Subcutaneous abdominal adipose tissue (tissue), 5 donors: Measurements from ENCODE around the gene SEMA5B.

Experiments used
- H3K27ac ChIP-seq: one replicate; pipeline ENCODE4 v1.7.0; 2013; ENCODE audit warnings: low read depth, mild to moderate bottlenecking, inconsistent platforms, low read length, moderate library complexity
- H3K27me3 ChIP-seq, 5 donors: one replicate each; pipeline ENCODE4 v1.7.0; 2013; ENCODE audit warnings: low read length in 5 of 5, inconsistent platforms in 1 of 5; ENCODE audit not compliant: control insufficient read depth in 5 of 5, insufficient read depth in 4 of 5
- H3K36me3 ChIP-seq, 5 donors: one replicate each; pipeline ENCODE4 v1.7.0; 2013; ENCODE audit warnings: low read length in 5 of 5; ENCODE audit not compliant: control insufficient read depth in 5 of 5, insufficient read depth in 5 of 5
- H3K4me1 ChIP-seq, 5 donors: one replicate each; pipeline ENCODE4 v1.7.0; 2013; ENCODE audit warnings: low read length in 5 of 5, mild to moderate bottlenecking in 3 of 5, moderate library complexity in 1 of 5; ENCODE audit not compliant: control insufficient read depth in 5 of 5, insufficient read depth in 5 of 5
- H3K4me3 ChIP-seq, 5 donors: one replicate each; pipeline ENCODE4 v1.7.0; 2013; ENCODE audit warnings: low read length in 5 of 5, low read depth in 1 of 5
- H3K9ac ChIP-seq, 5 donors: one replicate each; pipeline ENCODE4 v1.7.0; 2013; ENCODE audit warnings: low read length in 5 of 5, mild to moderate bottlenecking in 4 of 5, moderate library complexity in 3 of 5
- H3K9me3 ChIP-seq, 5 donors: one replicate each; pipeline ENCODE4 v1.7.0; 2013; ENCODE audit warnings: low read length in 5 of 5; ENCODE audit not compliant: control insufficient read depth in 5 of 5
- donor health status: healthy.
- donor health status: healthy.
- donor health status: healthy.
- donor health status: healthy.
- donor health status: healthy.

The SEMA5B gene

DNA sequence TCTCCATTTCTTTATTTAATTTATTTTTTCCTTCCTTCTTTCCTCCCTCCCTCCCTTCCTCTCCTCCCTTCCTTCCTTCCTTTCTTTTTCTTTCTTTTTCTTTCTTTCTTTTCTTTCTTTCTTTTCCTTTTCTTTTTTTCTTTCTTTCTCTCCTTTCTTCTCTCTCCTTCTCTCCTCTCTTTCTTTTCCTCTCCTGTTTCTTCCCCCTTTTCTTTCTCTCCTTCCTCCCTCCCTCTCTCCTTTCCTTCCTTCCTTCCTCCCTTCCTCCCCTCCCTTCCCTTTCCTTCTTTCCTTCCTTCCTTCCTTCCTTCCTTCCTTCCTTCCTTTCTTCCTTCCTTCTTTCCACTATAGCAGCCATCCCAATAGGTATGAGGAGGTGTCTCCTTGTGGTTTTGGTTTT is 32.5 kb upstream of the SEMA5B start:
- Histone ChIP-seq H3K4me3 (no peak overlapping the region), H3K9me3 (no peaks in the 10 kb centered on the region), H3K4me1 (no peaks in the 10 kb centered on the region), H3K27ac (no peak overlapping the region), H3K9ac (no peak overlapping the region), H3K27me3 (no peaks in the 10 kb centered on the region), H3K36me3 (no peaks in the 10 kb centered on the region)

GRCh38 chr3:123058505-123058904 is 30.9 kb upstream of the SEMA5B start:
- no peaks in the 10 kb centered on the region for H3K9me3 ChIP-seq
- no peaks in the 10 kb centered on the region for H3K27me3 ChIP-seq
- no peak overlapping the region for H3K4me3 ChIP-seq
- no peaks in the 10 kb centered on the region for H3K4me1 ChIP-seq
- H3K27ac ChIP-seq: no peak overlapping the region
- H3K36me3 ChIP-seq: no peaks in the 10 kb centered on the region
- no peak overlapping the region for H3K9ac ChIP-seq

- no peaks in the 10 kb centered on the region for H3K27me3 ChIP-seq
- H3K4me3 ChIP-seq: no peak overlapping the region
- no peak overlapping the region for H3K9ac ChIP-seq
- H3K36me3 ChIP-seq: no peaks in the 10 kb centered on the region
- H3K4me1 ChIP-seq: no peaks in the 10 kb centered on the region
- no peak overlapping the region for H3K27ac ChIP-seq
- no peaks in the 10 kb centered on the region for H3K9me3 ChIP-seq
Observed at GRCh38 chr3:123055352-123055751, 27.8 kb upstream of the SEMA5B start.

- H3K4me1 ChIP-seq: no peaks in the 10 kb centered on the region
- H3K36me3 ChIP-seq: no peaks in the 10 kb centered on the region
- H3K4me3 ChIP-seq: no peak overlapping the region
- no peak overlapping the region for H3K27ac ChIP-seq
- H3K9me3 ChIP-seq: no peaks in the 10 kb centered on the region
- no peaks in the 10 kb centered on the region for H3K27me3 ChIP-seq
- no peak overlapping the region for H3K9ac ChIP-seq
Observed at GRCh38 chr3:123054931-123055330, 27.4 kb upstream of the SEMA5B start.

DNA sequence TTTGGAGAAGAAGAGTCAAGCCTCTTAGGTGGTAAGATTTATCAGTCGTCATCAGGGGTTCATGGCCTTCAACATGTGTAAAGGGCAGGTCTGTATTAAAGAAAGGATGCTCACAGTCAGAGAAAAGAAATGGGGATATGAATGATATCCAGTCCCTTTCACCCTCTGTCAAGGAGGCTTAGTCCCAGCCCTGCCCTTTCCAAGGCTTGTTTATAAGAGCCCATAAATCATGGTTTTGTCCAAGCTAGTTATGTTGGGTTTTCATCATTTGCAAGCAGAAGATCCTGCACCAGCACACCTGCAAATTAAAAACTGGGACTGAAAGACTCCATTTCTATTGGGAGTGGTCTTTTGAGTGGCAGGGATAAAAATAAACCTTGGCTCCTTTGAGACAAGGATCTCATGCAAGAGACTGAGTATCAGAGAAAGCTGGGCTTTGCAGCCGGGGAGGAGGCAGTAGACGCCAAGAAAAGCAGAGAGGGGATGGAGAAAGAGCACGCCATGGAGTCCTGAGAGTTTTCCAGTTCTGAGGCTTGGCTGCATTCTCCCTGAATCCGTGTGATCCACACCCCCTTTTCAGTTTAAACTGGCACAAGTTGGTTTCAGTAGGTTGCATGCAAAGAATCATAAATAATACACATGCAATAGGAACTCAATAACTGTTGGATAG is 26.7 kb upstream of the SEMA5B start:
- Histone ChIP-seq H3K4me3 (no peak overlapping the region), H3K27me3 (no peaks in the 10 kb centered on the region), H3K27ac (no peak overlapping the region), H3K9me3 (no peaks in the 10 kb centered on the region), H3K36me3 (no peaks in the 10 kb centered on the region), H3K9ac (no peak overlapping the region), H3K4me1 (no peaks in the 10 kb centered on the region)

GRCh38 chr3:123053107-123053506 is 25.5 kb upstream of the SEMA5B start:
- H3K9ac ChIP-seq: no peak overlapping the region
- no peak overlapping the region for H3K4me3 ChIP-seq
- H3K9me3 ChIP-seq: no peaks in the 10 kb centered on the region
- peaks cover 0 to 9% (median 0%) of the 10 kb centered on the region in 5 donors for H3K4me1 ChIP-seq
- H3K27ac ChIP-seq: no peak overlapping the region
- H3K36me3 ChIP-seq: no peaks in the 10 kb centered on the region
- H3K27me3 ChIP-seq: no peaks in the 10 kb centered on the region

- H3K4me3 ChIP-seq: no peak overlapping the region
- peaks cover 0 to 9% (median 0%) of the 10 kb centered on the region in 5 donors for H3K4me1 ChIP-seq
Observed at GRCh38 chr3:123050666-123051065, 23.1 kb upstream of the SEMA5B start.

GRCh38 chr3:123048480-123049237 is 21.1 kb upstream of the SEMA5B start:
- no peak overlapping the region for H3K4me3 ChIP-seq
- H3K4me1 ChIP-seq: peaks cover 0 to 9% (median 0%) of the 10 kb centered on the region in 5 donors
- H3K36me3 ChIP-seq: no peaks in the 10 kb centered on the region
- H3K9me3 ChIP-seq: no peaks in the 10 kb centered on the region
- H3K27me3 ChIP-seq: no peaks in the 10 kb centered on the region
- H3K27ac ChIP-seq: no peak overlapping the region
- H3K9ac ChIP-seq: no peak overlapping the region

More at GRCh38 chr3:123050666-123051065, 23.1 kb upstream of the SEMA5B start:
- no peak overlapping the region for H3K27ac ChIP-seq
- no peak overlapping the region for H3K9ac ChIP-seq
- H3K27me3 ChIP-seq: no peaks in the 10 kb centered on the region
- no peaks in the 10 kb centered on the region for H3K36me3 ChIP-seq
- H3K9me3 ChIP-seq: no peaks in the 10 kb centered on the region

DNA sequence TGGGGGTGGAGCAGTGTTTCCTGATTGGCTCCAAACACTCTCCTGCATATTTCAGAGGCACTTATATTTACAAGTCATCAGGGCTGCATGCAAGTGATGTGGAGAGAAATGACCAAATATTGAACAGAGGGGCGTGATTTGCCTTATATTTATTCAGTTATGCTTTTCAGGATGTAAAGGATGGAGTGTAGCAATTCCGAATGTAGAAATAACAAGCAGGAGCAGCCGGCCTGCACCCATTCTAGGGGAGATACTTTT is 19.4 kb upstream of the SEMA5B start:
- Histone ChIP-seq H3K9ac (no peak overlapping the region), H3K4me1 (peaks cover 0 to 9% (median 0%) of the 10 kb centered on the region in 5 donors), H3K27me3 (no peaks in the 10 kb centered on the region), H3K36me3 (no peaks in the 10 kb centered on the region), H3K4me3 (no peak overlapping the region), H3K27ac (no peak overlapping the region), H3K9me3 (no peaks in the 10 kb centered on the region)

- Histone ChIP-seq H3K27ac (no peak overlapping the region), H3K4me1 (peaks cover 0 to 9% (median 0%) of the 10 kb centered on the region in 5 donors), H3K4me3 (no peak overlapping the region), H3K9me3 (no peaks in the 10 kb centered on the region), H3K27me3 (no peaks in the 10 kb centered on the region), H3K36me3 (no peaks in the 10 kb centered on the region), H3K9ac (no peak overlapping the region)
Observed at GRCh38 chr3:123046262-123047061, 18.9 kb upstream of the SEMA5B start.
